NCI-H446 (cell line): ENCODE results near the gene AQR.
A peak's percentile ranks its signal among the peaks of the same experiment; 100 is the strongest.
"Not testable (repeated sequence)": the region's sequence is repeated elsewhere in the genome, so short reads cannot be mapped to it uniquely, and the experiment has no call there.

ENCODE experiments used
- DNase-seq, 2 experiments: peaks; one replicate each; lab custom pipeline; 2025; lab: John Stamatoyannopoulos, UW

The AQR gene

GRCh38 chr15:34953851-34954250 is 15.7 kb downstream of the AQR start:
- no peak for DNase-seq

- DNase-seq, result no peak
Measured at GRCh38 chr15:34952481-34952880, 17.1 kb downstream of the AQR start.

GRCh38 chr15:34951993-34952392 is 17.5 kb downstream of the AQR start:
- DNase-seq, result no peak

GRCh38 chr15:34944936-34945335 is 24.6 kb downstream of the AQR start:
- no peak for DNase-seq

GRCh38 chr15:34943711-34944110 is 25.8 kb downstream of the AQR start:
- no peak for DNase-seq

GRCh38 chr15:34943264-34943663 is 26.3 kb downstream of the AQR start:
- DNase-seq, result not testable (repeated sequence)

- DNase-seq, result peak in 1 of 2 experiments; percentile 16
Measured at GRCh38 chr15:34942363-34942762, 27.2 kb downstream of the AQR start.

- DNase-seq, result no peak
Measured at GRCh38 chr15:34941831-34942230, 27.7 kb downstream of the AQR start.

GRCh38 chr15:34941185-34941698 is 28.3 kb downstream of the AQR start:
- DNase-seq, result no peak

GRCh38 chr15:34933432-34933975 is 36.0 kb downstream of the AQR start:
- DNase-seq, result no peak

GRCh38 chr15:34928349-34928748 is 41.2 kb downstream of the AQR start:
- not testable (repeated sequence) for DNase-seq

- peak; percentile 13 to 75 for DNase-seq
Measured at GRCh38 chr15:34927726-34928125, 41.8 kb downstream of the AQR start.

GRCh38 chr15:34914317-34914716 is 55.2 kb downstream of the AQR start:
- DNase-seq, result no peak

- no peak for DNase-seq
Measured at GRCh38 chr15:34905047-34905446, 64.5 kb downstream of the AQR start.

GRCh38 chr15:34904527-34904926 is 65.0 kb downstream of the AQR start:
- DNase-seq, result no peak

- no peak for DNase-seq
Measured at GRCh38 chr15:34900748-34901147, 68.8 kb downstream of the AQR start.

- DNase-seq, result no peak
Measured at GRCh38 chr15:34896183-34896582, 73.4 kb downstream of the AQR start.

- DNase-seq, result no peak
Measured at GRCh38 chr15:34893967-34894366, 75.6 kb downstream of the AQR start.

- DNase-seq, result no peak
Measured at GRCh38 chr15:34892963-34893591, 76.5 kb downstream of the AQR start.

- DNase-seq, result no peak
Measured at GRCh38 chr15:34890424-34890823, 79.1 kb downstream of the AQR start.

- DNase-seq, result no peak
Measured at GRCh38 chr15:34889476-34889875, 80.1 kb downstream of the AQR start.

- no peak for DNase-seq
Measured at GRCh38 chr15:34886134-34886533, 83.4 kb downstream of the AQR start.

GRCh38 chr15:34883633-34884032 is 85.9 kb downstream of the AQR start:
- DNase-seq, result no peak

GRCh38 chr15:34883042-34883441 is 86.5 kb downstream of the AQR start:
- DNase-seq, result no peak
